ENCODE results near the gene GNPTAB. TPM values are rescaled to one million over a fixed set of nuclear protein-coding genes. Genes with fewer than 3 reads are reported as not detected.

The GNPTAB gene
- polyA plus RNA-seq, 2 of the 4 experiments (the other 2 are of a cell fraction) = 20.3 to 29.3 TPM

GRCh38 chr12:101698800-101699347 lies 131.9 kb downstream of the GNPTAB start:
- peak overlapping the region; percentile 84 for H3K4me2 ChIP-seq
- CTCF ChIA-PET = interaction anchor here (0.8 to 1.5 kb wide), 4 partner anchors 9 to 70 kb away, joined by 3 to 4 read pairs (median 3); no protein-coding TSS in a partner anchor
- DNase-seq (ENCODE audit: low read depth in 1 of 2, low spot score in 1 of 2) (peak in 1 of 2 experiments; percentile 54), FAIRE-seq (no peak), ATAC-seq (peak; percentile 42 to 70; a peak in 4 of 6 replicates)
- WGBS (ENCODE audit: missing lambda C conversion rate) = 74% methylated on average over 12 of the region's 12 CpGs
- peak overlapping the region; percentile 77 to 97; a peak in 4 of 6 replicates for H3K27ac ChIP-seq
- peak overlapping the region; percentile 87 for H3K4me3 ChIP-seq
- H3K9me3 ChIP-seq = no peaks in the 10 kb centered on the region
- TF ChIP-seq, protein P1, sequence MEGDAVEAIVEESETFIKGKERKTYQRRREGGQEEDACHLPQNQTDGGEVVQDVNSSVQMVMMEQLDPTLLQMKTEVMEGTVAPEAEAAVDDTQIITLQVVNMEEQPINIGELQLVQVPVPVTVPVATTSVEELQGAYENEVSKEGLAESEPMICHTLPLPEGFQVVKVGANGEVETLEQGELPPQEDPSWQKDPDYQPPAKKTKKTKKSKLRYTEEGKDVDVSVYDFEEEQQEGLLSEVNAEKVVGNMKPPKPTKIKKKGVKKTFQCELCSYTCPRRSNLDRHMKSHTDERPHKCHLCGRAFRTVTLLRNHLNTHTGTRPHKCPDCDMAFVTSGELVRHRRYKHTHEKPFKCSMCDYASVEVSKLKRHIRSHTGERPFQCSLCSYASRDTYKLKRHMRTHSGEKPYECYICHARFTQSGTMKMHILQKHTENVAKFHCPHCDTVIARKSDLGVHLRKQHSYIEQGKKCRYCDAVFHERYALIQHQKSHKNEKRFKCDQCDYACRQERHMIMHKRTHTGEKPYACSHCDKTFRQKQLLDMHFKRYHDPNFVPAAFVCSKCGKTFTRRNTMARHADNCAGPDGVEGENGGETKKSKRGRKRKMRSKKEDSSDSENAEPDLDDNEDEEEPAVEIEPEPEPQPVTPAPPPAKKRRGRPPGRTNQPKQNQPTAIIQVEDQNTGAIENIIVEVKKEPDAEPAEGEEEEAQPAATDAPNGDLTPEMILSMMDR (IDR thresholded peaks at IDR 0.05) = peak; percentile 41; the same call in 2 of the 3 replicates
- no peak for TF ChIP-seq NPAS2 (CRISPR knock-in tag; IDR thresholded peaks at IDR 0.05; ENCODE audit: borderline replicate concordance)
- POLR2A ChIA-PET = no interaction called here
- H3K4me1 ChIP-seq = peaks cover 20% of the 10 kb centered on the region

DNA sequence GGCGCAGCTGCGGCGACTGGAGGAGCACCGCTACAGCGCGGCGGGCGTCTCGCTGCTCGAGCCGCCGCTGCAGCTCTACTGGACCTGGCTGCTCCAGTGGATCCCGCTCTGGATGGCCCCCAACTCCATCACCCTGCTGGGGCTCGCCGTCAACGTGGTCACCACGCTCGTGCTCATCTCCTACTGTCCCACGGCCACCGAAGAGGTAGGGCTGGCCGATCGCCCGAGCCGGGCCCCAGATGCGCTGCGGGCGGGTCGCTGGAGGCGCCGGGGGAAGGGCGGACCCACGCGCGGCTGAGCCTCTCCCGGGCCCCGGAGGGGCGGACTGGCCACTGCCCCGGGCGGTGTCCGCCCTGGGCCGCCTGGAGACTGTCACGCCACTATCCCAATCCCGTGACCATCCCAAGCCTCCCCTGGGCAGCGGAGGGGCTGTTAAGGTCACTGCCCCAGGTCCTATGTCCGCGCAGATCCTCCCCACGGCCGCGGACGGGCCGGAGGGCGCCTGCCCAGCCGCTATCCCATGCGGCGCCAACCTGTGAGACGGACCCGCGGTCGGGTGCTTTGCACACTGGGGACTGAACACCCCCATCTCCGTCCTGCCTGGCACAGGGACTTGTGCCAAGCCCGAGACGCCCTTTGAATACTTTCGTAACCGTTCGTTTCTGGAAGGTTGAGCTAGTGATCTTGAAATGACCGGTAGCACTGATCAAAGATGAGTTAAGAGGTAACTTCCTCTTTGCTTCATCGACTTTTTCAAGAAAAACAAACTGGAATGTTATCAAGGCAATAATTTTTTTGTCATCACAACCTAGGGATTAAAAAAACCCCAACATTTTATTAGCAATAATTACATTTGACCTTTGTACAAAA lies 132.6 kb downstream of the GNPTAB start:
- FAIRE-seq (no peak), ATAC-seq (peak; percentile 73 to 78), DNase-seq (ENCODE audit: low read depth in 1 of 2, low spot score in 1 of 2) (peak; percentile 37 to 46)
- WGBS (ENCODE audit: missing lambda C conversion rate) = under 1% methylated on average over 45 of the region's 67 CpGs
- CTCF ChIA-PET = interaction anchor here (0.8 to 0.9 kb wide), 3 partner anchors 10 to 251 kb away, joined by 3 to 4 read pairs (median 3); no protein-coding TSS in a partner anchor
- Histone ChIP-seq H3K4me3 (peak overlapping the region; percentile 87), H3K4me1 (peaks cover 20% of the 10 kb centered on the region), H3K9me3 (no peaks in the 10 kb centered on the region), H3K4me2 (peak overlapping the region; percentile 84), H3K27ac (peak overlapping the region; percentile 77 to 97)
- POLR2A ChIA-PET = no interaction called here
- TF ChIP-seq CBX2 (IDR thresholded peaks at IDR 0.05; ENCODE audit: borderline replicate concordance, low read depth) = no peak
- TF ChIP-seq CHD4 (IDR thresholded peaks at IDR 0.05; ENCODE audit: borderline replicate concordance) = no peak
- TF ChIP-seq, protein P2, sequence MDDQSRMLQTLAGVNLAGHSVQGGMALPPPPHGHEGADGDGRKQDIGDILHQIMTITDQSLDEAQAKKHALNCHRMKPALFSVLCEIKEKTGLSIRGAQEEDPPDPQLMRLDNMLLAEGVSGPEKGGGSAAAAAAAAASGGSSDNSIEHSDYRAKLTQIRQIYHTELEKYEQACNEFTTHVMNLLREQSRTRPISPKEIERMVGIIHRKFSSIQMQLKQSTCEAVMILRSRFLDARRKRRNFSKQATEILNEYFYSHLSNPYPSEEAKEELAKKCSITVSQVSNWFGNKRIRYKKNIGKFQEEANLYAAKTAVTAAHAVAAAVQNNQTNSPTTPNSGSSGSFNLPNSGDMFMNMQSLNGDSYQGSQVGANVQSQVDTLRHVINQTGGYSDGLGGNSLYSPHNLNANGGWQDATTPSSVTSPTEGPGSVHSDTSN (IDR thresholded peaks at IDR 0.05) = no peak
- peak; percentile 54; the same call in 1 of the 2 replicates for TF ChIP-seq PHF8 (IDR thresholded peaks at IDR 0.05; ENCODE audit: borderline replicate concordance, low read depth)
- no peak for TF ChIP-seq CHD2 (IDR thresholded peaks at IDR 0.05; ENCODE audit: low read length, partially characterized antibody)
- TF ChIP-seq FOSL2 (IDR thresholded peaks at IDR 0.05) = no peak
- no peak for TF ChIP-seq FOSL2 (CRISPR knock-in tag; IDR thresholded peaks at IDR 0.05)
- TF ChIP-seq JUN (IDR thresholded peaks at IDR 0.05) = peak in 1 of 2 experiments; percentile 17; a peak in 1 of 5 replicates
- peak; percentile 53; the same call in 1 of the 2 replicates for TF ChIP-seq MAX (IDR thresholded peaks at IDR 0.05)

- POLR2A ChIA-PET = interaction anchor here (0.6 kb wide), 1 partner anchor 171 kb away, joined by 7 read pairs; no protein-coding TSS in a partner anchor
- H3K9me3 ChIP-seq = no peaks in the 10 kb centered on the region
- peak within 1 kb of the TSS; percentile 77 to 97 for H3K27ac ChIP-seq
- no peak for FAIRE-seq
- peak within 1 kb of the TSS; percentile 87 for H3K4me3 ChIP-seq
- CTCF ChIA-PET = interaction anchor here (0.9 kb wide), 1 partner anchor 250 kb away, joined by 3 read pairs; no protein-coding TSS in a partner anchor
- H3K4me1 ChIP-seq = peaks cover 20% of the 10 kb centered on the region
- peak; percentile 55 to 58 for DNase-seq (ENCODE audit: low read depth in 1 of 2, low spot score in 1 of 2)
- ATAC-seq = peak; percentile 77 to 85
- under 1% methylated on average over 20 of the region's 80 CpGs for WGBS (ENCODE audit: missing lambda C conversion rate)
- H3K4me2 ChIP-seq = peak within 1 kb of the TSS; percentile 84
- peak; percentile 80 for TF ChIP-seq POLR2A (IDR thresholded peaks at IDR 0.05; ENCODE audit: low read length)
- TF ChIP-seq JUN (IDR thresholded peaks at IDR 0.05) = peak in 1 of 2 experiments; percentile 65; a peak in 3 of 5 replicates
- TF ChIP-seq TP53 (CRISPR knock-in tag; IDR thresholded peaks at IDR 0.05) = 0 out of 2 replicates have a peak, but pooled peaks have one; percentile 17
- no peak for TF ChIP-seq MYC (IDR thresholded peaks at IDR 0.05; ENCODE audit: borderline replicate concordance, low read length)
- no peak for TF ChIP-seq HMGXB4 (CRISPR knock-in tag; IDR thresholded peaks at IDR 0.05; ENCODE audit: borderline replicate concordance)
- TF ChIP-seq, protein P2 (IDR thresholded peaks at IDR 0.05) = no peak
- no peak for TF ChIP-seq EP300 (IDR thresholded peaks at IDR 0.05)
- TF ChIP-seq RCOR1 (IDR thresholded peaks at IDR 0.05; ENCODE audit: low read depth, low read length) = no peak
- peak; percentile 46 for TF ChIP-seq MAX (IDR thresholded peaks at IDR 0.05)
- TF ChIP-seq RNF2 (IDR thresholded peaks at IDR 0.05; ENCODE audit: borderline replicate concordance, low read depth) = no peak
- no peak for TF ChIP-seq ATOH8 (CRISPR knock-in tag; IDR thresholded peaks at IDR 0.05; ENCODE audit: low read depth)
Observed at GRCh38 chr12:101697197-101697929, 133.4 kb downstream of the GNPTAB start, which contains the start of gene CHPT1. TSS of gene CHPT1 (plus strand) at chr12:101697640. CDS start at chr12:101697862, 222 bp downstream.

Measured in A549 (cell line).